NCI-H146 (cell line): ENCODE measurements around the gene TMEM208.

Experiments
- DNase-seq: peaks from one replicate; lab custom pipeline; 2025; lab: John Stamatoyannopoulos, UW

The TMEM208 gene

DNA sequence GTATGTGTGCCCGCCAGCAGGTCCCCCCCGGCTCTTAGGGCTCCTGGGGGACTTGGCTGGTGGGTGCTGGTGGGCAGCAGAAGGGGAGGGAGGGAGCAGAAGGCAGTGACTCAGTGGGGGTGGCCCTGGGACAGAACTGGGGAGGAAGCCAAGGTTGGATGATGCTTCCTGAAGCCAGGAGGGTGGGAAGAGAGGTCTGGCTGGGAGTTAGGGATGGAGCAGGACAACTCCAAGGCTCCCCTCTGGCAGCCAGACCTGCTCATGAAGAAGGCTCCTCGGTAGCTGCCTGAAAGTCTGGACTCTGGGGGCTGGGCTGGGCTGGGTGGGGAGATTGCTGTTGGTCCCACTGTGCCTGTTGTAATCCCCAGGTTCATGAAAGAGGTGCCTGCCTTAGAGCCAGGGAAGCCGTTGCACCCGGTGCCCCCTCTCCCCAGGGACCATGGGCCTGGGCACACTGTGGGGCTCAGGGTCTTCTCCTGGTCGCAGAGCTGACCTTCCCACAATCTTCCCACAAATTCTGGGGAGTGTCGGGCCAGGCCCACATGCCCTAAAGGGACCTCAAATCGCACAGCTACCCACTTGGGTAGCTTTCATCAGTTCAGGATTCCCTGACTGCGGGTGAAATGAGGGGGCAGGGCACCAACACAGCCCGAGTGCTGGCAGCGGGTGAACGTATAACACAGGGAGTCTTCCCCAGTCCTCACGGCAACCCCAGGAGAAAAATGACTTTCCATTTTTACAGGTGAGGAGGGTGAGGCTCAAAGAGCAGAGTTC is 51.3 kb downstream of the TMEM208 start:
- DNase-seq, result no peak
